Ovary (tissue), 9 donors: ENCODE data around the gene SIX4. TPM values are rescaled to one million over a fixed set of nuclear protein-coding genes. Genes with fewer than 3 reads are reported as not detected.

Source experiments
- DNase-seq, 5 donors: peaks; one replicate each; pipeline ENCODE4 v3.0.0-alpha.2; 2019 to 2020
- H3K27ac ChIP-seq, 2 donors: fragments of 200-600 bp; one replicate each; pipeline versions ENCODE4 v1.5.1 to v1.8.0; 2019 to 2022
- H3K27me3 ChIP-seq: fragments of 200-600 bp; one replicate; pipeline ENCODE4 v1.8.0; 2022
- H3K36me3 ChIP-seq: fragments of 200-600 bp; sonication (generic); one replicate; pipeline ENCODE4 v1.5.1; 2019
- H3K4me1 ChIP-seq: one replicate; pipeline ENCODE4 v1.8.1; 2013; ENCODE audit warnings: mild to moderate bottlenecking, moderate library complexity; ENCODE audit not compliant: insufficient read depth
- H3K4me3 ChIP-seq: fragments of 200-600 bp; sonication (generic); one replicate; pipeline ENCODE4 v1.5.1; 2017
- H3K9me3 ChIP-seq, 2 donors: fragments of 200-600 bp in 1 of 2; sonication (generic) in 1 of 2; one replicate each; pipeline versions ENCODE4 v1.5.1 to v1.8.1; 2013 to 2019; ENCODE audit warnings: mild to moderate bottlenecking in 1 of 2, moderate library complexity in 1 of 2
- CTCF ChIP-seq, 3 donors: fragments of 450-650 bp in 2 of 3; fragments of 200-600 bp in 1 of 3; IDR thresholded peaks; one replicate each; pipeline versions ENCODE4 v1.5.1 to v1.8.0; 2016 to 2022; ENCODE audit warnings: antibody characterized with exemption in 3 of 3, mild to moderate bottlenecking in 1 of 3
- EP300 ChIP-seq: sonication (generic); formaldehyde crosslinking; IDR thresholded peaks from one replicate; pipeline ENCODE4 v1.6.1; 2017; ENCODE audit warnings: antibody characterized with exemption
- POLR2A ChIP-seq: fragments of 450-650 bp; IDR thresholded peaks from one replicate; pipeline ENCODE4 v1.6.1; 2017; ENCODE audit warnings: antibody characterized with exemption, mild to moderate bottlenecking, moderate library complexity
- WGBS, 3 donors: extraction: QIAGEN DNeasy Blood & Tissue Kit in 1 of 3; methylation state at CpG; one replicate each; pipeline versions ENCODE4 v1.1.5 to v1.1.7; 2013 to 2017; 5-methylcytosine and 5-hydroxymethylcytosine counted together
- intact Hi-C, 4 donors: fragments of 100-400 bp; cut with DNase I; formaldehyde crosslinking; loops; one replicate each; pipeline versions ENCODE4 v1.11.0 to v1.15.1; 2022 to 2023
- polyA plus RNA-seq, 2 donors: library from polyadenylated mRNA; stranded (reverse); fragments of 200-250 nt in 1 of 2; fragments of 350-450 nt in 1 of 2; fragmentation: Illumina TruSeq in 1 of 2; extraction: RNeasy Lipid Tissue Mini Kit (QIAGEN cat#74804) in 1 of 2; gene quantifications; one replicate each; pipeline ENCODE4 v1.2.3, GENCODE V29; 2013 to 2014
- total RNA-seq, 7 donors: library from RNA; depleted of rRNA in 2 of 7; stranded (reverse); fragments of >200 nt in 2 of 7; fragmentation: NEBNext Ultra II Directional in 3 of 7; extraction: Animal tissue kit (Norgen Biotek cat#: 25700) in 3 of 7; gene quantifications; one replicate each; pipeline versions ENCODE4 v1.1.0 to v1.2.4, GENCODE V29; 2016 to 2023
- donor health status: DM: no; HTN: no; CAD: no; lungs with moderate emphysema.
- donor health status: DM: no; HTN: no; CAD: no.
- donor health status: Bipolar disorder and iron deficiency.
- donor health status: DM: yes; HTN: yes; CAD: no.
- donor health status: DM: no; HTN: no; CAD: no.
- donor health status: DM: yes; HTN: yes; CAD: no.

The SIX4 gene
- total and polyA plus RNA-seq, 9 donors, result 1.2 to 11.1 (median 5.8) TPM

GRCh38 chr14:60760644-60761364 lies 36.7 kb upstream of the SIX4 start:
- H3K9me3 ChIP-seq, result no peaks in the 10 kb centered on the region
- 87 to 93% (median 91%) methylated on average over 3 of the region's 3 CpGs for WGBS, 3 donors
- peaks cover 5% of the 10 kb centered on the region for H3K4me1 ChIP-seq
- H3K4me3 ChIP-seq, result no peak overlapping the region
- no peaks in the 10 kb centered on the region for H3K36me3 ChIP-seq
- H3K27me3 ChIP-seq, result no peaks in the 10 kb centered on the region
- TF ChIP-seq CTCF (IDR thresholded peaks at IDR 0.05) (no peak), POLR2A (no peak), EP300 (no peak)
- intact Hi-C loops, result no loop called here
- H3K27ac ChIP-seq, result no peak overlapping the region
- no peak for DNase-seq

- no peak for DNase-seq
- no peak for TF ChIP-seq CTCF (IDR thresholded peaks at IDR 0.05)
- TF ChIP-seq EP300, result no peak
- no peak for TF ChIP-seq POLR2A
- Histone ChIP-seq H3K4me3 (no peak overlapping the region), H3K9me3 (no peaks in the 10 kb centered on the region), H3K36me3 (no peaks in the 10 kb centered on the region), H3K4me1 (peaks cover 5% of the 10 kb centered on the region), H3K27ac (no peak overlapping the region), H3K27me3 (no peaks in the 10 kb centered on the region)
- WGBS, 3 donors, result 97 to 99% (median 98%) methylated on average over 1 of the region's 1 CpG
- intact Hi-C loops, result no loop called here
Measured at GRCh38 chr14:60760209-60760608, 36.1 kb upstream of the SIX4 start.

- DNase-seq, result no peak
- Histone ChIP-seq H3K4me1 (peaks cover 5% of the 10 kb centered on the region), H3K9me3 (no peaks in the 10 kb centered on the region), H3K27ac (no peak overlapping the region), H3K27me3 (no peaks in the 10 kb centered on the region), H3K36me3 (no peaks in the 10 kb centered on the region), H3K4me3 (no peak overlapping the region)
- TF ChIP-seq EP300 (no peak), POLR2A (no peak), CTCF (IDR thresholded peaks at IDR 0.05) (no peak)
- intact Hi-C loops, result no loop called here
- 15 to 37% (median 23%) methylated on average over 2 of the region's 2 CpGs for WGBS, 3 donors
Measured at GRCh38 chr14:60758885-60759284, 34.7 kb upstream of the SIX4 start.

GRCh38 chr14:60757567-60758002 lies 33.4 kb upstream of the SIX4 start:
- H3K4me1 ChIP-seq, result peaks cover 5% of the 10 kb centered on the region
- no peaks in the 10 kb centered on the region for H3K9me3 ChIP-seq
- H3K36me3 ChIP-seq, result no peaks in the 10 kb centered on the region
- H3K27me3 ChIP-seq, result no peaks in the 10 kb centered on the region
- WGBS, 3 donors, result 83 to 94% (median 90%) methylated on average over 1 of the region's 1 CpG
- no peak overlapping the region for H3K27ac ChIP-seq
- DNase-seq, result no peak
- intact Hi-C loops, result no loop called here
- no peak for TF ChIP-seq CTCF (IDR thresholded peaks at IDR 0.05)
- TF ChIP-seq POLR2A, result no peak
- no peak for TF ChIP-seq EP300
- H3K4me3 ChIP-seq, result no peak overlapping the region
